ENCODE results near the gene GPS2.

GPS2 gene

DNA sequence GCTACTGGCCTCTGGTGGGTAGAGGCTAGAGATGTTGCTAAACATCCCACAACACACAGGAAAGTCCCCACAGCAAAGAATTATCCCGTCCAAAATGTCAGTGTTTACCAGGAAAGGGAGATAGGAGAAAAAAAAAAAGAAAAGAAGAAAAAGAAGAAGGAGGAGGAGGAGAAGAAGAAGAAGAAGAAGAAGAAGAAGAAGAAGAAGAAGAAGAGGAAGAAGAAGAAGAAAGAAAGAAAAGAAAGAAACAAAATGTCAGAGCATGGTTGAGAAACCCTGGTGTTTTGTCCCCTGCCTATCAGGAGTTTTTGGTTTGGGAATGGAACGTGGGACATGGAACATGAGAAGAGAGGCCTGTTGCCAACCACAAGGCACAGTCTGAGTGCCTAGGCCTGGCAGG, 42.2 kb upstream of the GPS2 start:
- no peak overlapping the region for H3K4me2 ChIP-seq (ENCODE audit: low read length)
- no peak overlapping the region for H2AFZ ChIP-seq (ENCODE audit: low read length)
- no peaks in the 10 kb centered on the region for H3F3A ChIP-seq (ENCODE audit: insufficient read depth, low read length)
- TF ChIP-seq CTCF (IDR thresholded peaks at IDR 0.05; ENCODE audit: low read length) (no peak), EZH2 (IDR thresholded peaks at IDR 0.05; ENCODE audit: borderline replicate concordance, low read length) (no peak)
- H3K9me2 ChIP-seq (ENCODE audit: low read depth, low read length), result no peaks in the 10 kb centered on the region
- H3K36me3 ChIP-seq (ENCODE audit: insufficient read depth, low read length), result no peaks in the 10 kb centered on the region
- H3K4me1 ChIP-seq (ENCODE audit: insufficient read depth, low read length, severe bottlenecking), result peaks cover 8% of the 10 kb centered on the region
- H3K27me3 ChIP-seq (ENCODE audit: insufficient read depth, low read length), result peaks cover 5% of the 10 kb centered on the region; the same call in 1 of the 2 replicates
- no peaks in the 10 kb centered on the region for H3K79me2 ChIP-seq (ENCODE audit: insufficient read depth, low read length)
- no peaks in the 10 kb centered on the region for H3K9me3 ChIP-seq (ENCODE audit: low read length)
- H3K27ac ChIP-seq (ENCODE audit: low read depth, low read length, poor library complexity, severe bottlenecking), result no peak overlapping the region
- no peaks in the 10 kb centered on the region for H4K20me1 ChIP-seq (ENCODE audit: insufficient read depth, low read length)
- H3K4me3 ChIP-seq (ENCODE audit: low read depth, low read length, poor library complexity, severe bottlenecking), result no peak overlapping the region
- H3K9ac ChIP-seq (ENCODE audit: low read length), result no peak overlapping the region

DNA sequence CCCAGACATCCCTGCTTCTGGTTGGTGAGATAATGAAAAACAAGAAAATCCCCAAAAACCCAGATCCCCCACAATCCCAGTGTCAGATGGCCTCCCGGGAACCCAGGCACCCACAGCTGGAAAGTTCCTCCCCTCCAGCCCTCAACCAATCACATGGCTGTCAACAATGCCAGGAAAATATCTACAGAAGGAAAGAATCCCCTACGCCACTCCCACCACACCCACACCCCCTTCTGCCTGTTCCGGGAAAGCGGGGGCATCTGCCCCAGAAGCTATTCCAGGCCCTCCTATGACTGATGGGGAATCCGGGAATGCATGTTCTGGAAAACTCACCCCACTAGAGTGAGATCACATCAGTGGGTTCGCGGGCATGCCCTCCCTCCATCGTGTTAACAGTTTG, 41.6 kb upstream of the GPS2 start:
- Histone ChIP-seq H3K4me1 (ENCODE audit: insufficient read depth, low read length, severe bottlenecking) (peaks cover 13% of the 10 kb centered on the region), H3K9me2 (ENCODE audit: low read depth, low read length) (no peaks in the 10 kb centered on the region), H3F3A (ENCODE audit: insufficient read depth, low read length) (no peaks in the 10 kb centered on the region), H3K9ac (ENCODE audit: low read length) (no peak overlapping the region), H3K9me3 (ENCODE audit: low read length) (no peaks in the 10 kb centered on the region), H3K79me2 (ENCODE audit: insufficient read depth, low read length) (no peaks in the 10 kb centered on the region), H3K27ac (ENCODE audit: low read depth, low read length, poor library complexity, severe bottlenecking) (no peak overlapping the region), H3K4me2 (ENCODE audit: low read length) (no peak overlapping the region), H2AFZ (ENCODE audit: low read length) (no peak overlapping the region), H3K4me3 (ENCODE audit: low read depth, low read length, poor library complexity, severe bottlenecking) (no peak overlapping the region), H4K20me1 (ENCODE audit: insufficient read depth, low read length) (no peaks in the 10 kb centered on the region), H3K27me3 (ENCODE audit: insufficient read depth, low read length) (peaks cover 5% of the 10 kb centered on the region; the same call in 1 of the 2 replicates), H3K36me3 (ENCODE audit: insufficient read depth, low read length) (no peaks in the 10 kb centered on the region)
- TF ChIP-seq CTCF (IDR thresholded peaks at IDR 0.05; ENCODE audit: low read length) (no peak), EZH2 (IDR thresholded peaks at IDR 0.05; ENCODE audit: borderline replicate concordance, low read length) (no peak)

GRCh38 chr17:7356072-7356549, 41.0 kb upstream of the GPS2 start:
- no peak for TF ChIP-seq EZH2 (IDR thresholded peaks at IDR 0.05; ENCODE audit: borderline replicate concordance, low read length)
- peak; percentile 89 for TF ChIP-seq CTCF (IDR thresholded peaks at IDR 0.05; ENCODE audit: low read length)
- Histone ChIP-seq H3K9me2 (ENCODE audit: low read depth, low read length) (no peaks in the 10 kb centered on the region), H3K79me2 (ENCODE audit: insufficient read depth, low read length) (no peaks in the 10 kb centered on the region), H3K4me2 (ENCODE audit: low read length) (no peak overlapping the region), H3K27me3 (ENCODE audit: insufficient read depth, low read length) (peaks cover 5% of the 10 kb centered on the region; the same call in 1 of the 2 replicates), H3F3A (ENCODE audit: insufficient read depth, low read length) (no peaks in the 10 kb centered on the region), H3K9me3 (ENCODE audit: low read length) (no peaks in the 10 kb centered on the region), H2AFZ (ENCODE audit: low read length) (no peak overlapping the region), H3K4me3 (ENCODE audit: low read depth, low read length, poor library complexity, severe bottlenecking) (no peak overlapping the region), H4K20me1 (ENCODE audit: insufficient read depth, low read length) (no peaks in the 10 kb centered on the region), H3K36me3 (ENCODE audit: insufficient read depth, low read length) (no peaks in the 10 kb centered on the region), H3K9ac (ENCODE audit: low read length) (no peak overlapping the region), H3K27ac (ENCODE audit: low read depth, low read length, poor library complexity, severe bottlenecking) (no peak overlapping the region), H3K4me1 (ENCODE audit: insufficient read depth, low read length, severe bottlenecking) (peaks cover 18% of the 10 kb centered on the region)
